Smooth muscle cell of trachea (primary cell): ENCODE measurements around the gene ZDHHC17. TPM values are rescaled to one million over a fixed set of nuclear protein-coding genes. Genes with fewer than 3 reads are reported as not detected.

Source experiments
- total RNA-seq: library from RNA; depleted of rRNA; stranded (reverse); fragments of >200 nt; gene quantifications from 2 replicates; pipeline ENCODE4 v1.2.1, GENCODE V29; 2014

The ZDHHC17 gene, protein sequence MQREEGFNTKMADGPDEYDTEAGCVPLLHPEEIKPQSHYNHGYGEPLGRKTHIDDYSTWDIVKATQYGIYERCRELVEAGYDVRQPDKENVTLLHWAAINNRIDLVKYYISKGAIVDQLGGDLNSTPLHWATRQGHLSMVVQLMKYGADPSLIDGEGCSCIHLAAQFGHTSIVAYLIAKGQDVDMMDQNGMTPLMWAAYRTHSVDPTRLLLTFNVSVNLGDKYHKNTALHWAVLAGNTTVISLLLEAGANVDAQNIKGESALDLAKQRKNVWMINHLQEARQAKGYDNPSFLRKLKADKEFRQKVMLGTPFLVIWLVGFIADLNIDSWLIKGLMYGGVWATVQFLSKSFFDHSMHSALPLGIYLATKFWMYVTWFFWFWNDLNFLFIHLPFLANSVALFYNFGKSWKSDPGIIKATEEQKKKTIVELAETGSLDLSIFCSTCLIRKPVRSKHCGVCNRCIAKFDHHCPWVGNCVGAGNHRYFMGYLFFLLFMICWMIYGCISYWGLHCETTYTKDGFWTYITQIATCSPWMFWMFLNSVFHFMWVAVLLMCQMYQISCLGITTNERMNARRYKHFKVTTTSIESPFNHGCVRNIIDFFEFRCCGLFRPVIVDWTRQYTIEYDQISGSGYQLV
- 53.7 and 63.0 TPM in 2 replicates for total RNA-seq

DNA sequence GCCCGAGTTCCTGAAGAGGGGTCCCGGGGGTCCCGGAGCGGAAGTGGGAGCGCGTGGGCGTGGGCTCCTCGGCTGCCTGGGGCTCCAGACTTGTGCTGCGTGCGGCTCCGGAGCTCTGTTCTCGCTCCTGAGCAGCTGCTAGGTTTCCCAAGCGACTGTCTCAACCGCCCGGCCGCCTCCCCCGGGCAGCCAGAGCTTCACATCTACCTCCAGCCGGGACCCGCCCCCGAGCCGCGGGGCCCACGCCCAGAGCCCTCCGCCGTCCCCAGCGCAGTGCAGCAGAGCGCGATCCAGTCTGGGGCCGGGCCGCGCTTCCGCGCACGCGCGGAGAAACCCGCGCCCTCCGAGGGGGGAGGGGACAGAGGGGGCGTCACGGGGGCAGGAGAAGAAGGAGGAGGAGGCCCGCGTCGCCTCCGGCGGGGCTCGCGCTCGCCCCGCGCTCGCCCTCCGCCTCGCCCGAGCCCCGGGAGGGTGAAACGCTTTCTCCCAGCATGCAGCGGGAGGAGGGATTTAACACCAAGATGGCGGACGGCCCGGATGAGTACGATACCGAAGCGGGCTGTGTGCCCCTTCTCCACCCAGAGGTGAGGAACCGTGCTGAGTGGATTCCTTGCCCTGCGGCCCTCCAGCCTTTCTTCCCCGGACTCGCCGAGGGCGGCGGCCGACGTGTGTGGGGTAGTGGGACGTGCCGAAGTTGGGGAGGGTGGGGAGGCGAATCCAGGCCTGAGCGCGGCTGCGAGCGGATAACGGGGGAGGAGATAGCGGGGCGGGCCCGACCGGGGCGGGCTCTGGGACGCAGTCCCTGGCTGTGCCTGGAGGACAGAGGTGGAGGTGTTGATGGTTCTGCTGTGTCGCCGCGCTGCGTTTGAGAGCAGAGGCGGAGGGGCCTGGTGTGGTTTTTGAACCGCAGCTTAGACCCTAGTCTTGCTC, at the start of gene ZDHHC17:
Gene ZDHHC17, plus strand, starts transcription at position 370 of the 930 bp plus-strand sequence. Its CDS starts 122 bp downstream, at position 492.

DNA sequence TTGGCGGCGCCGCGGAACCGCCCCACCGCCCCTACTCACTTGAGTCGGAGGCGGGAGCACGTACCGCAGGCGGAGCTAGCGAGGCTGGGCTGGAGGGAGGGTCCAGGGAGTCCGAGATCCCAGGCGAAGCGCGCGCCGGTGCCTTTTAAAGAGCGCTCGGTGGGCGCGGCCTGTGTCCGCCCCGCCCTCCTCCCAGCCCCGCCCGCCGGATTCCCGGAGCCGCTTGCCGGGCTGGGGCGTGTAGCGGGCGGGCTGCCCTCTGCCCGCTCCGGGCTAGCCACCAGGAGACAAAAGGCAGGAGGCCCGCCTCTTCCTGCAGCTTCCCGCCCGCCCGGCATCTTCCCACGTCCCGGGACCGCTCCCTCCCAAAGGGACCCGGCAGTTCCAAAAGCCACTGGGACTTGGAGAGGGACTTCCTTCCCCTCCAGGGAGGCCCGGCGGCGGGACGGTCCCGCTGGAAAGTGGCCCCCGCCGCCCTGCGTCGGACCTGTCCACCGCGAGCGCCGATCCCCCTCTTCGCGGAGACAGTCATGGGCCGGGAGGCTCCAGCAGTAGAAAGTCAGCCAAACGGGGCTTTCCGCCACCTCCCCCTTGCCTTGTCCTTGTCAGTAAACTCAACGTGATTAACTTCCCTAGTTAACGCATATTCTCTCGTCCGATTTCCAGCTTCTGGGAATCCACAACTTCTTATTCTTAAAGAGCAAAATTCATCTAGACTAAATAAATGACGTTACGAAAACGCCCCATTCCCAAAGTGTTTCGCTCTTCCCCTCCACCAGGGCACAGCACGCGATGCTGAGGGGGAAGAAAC, 115.2 kb downstream of the ZDHHC17 start, which contains the start of gene CSRP2:
Gene CSRP2, minus strand, starts transcription at position 121 of the 811 bp plus-strand sequence. CDS start 12,759 bp downstream, outside the sequence.

Other genes with a start within 250 kb of the ZDHHC17 start
- 105 and 139 TPM in 2 replicates for gene OSBPL8, start 204.3 kb upstream of the ZDHHC17 start, total RNA-seq
- gene CSRP2, start 114.9 kb downstream of the ZDHHC17 start, total RNA-seq = 6.0 and 10.8 TPM in 2 replicates